IPS DF 4.7 (cell line): Measurements from ENCODE around the gene IPP.
"Not testable (repeated sequence)": the region's sequence is repeated elsewhere in the genome, so short reads cannot be mapped to it uniquely, and the experiment has no call there.

Source experiments
- DNase-seq: peaks from one replicate; pipeline ENCODE4 v3.0.0-alpha.2; 2013; ENCODE audit warnings: low spot score; ENCODE audit errors: extremely low read depth

The IPP gene

GRCh38 chr1:45750298-45751038 lies at the start of gene IPP:
Gene IPP (minus strand): TSS chr1:45750653. CDS start chr1:45746411, 4,242 bp downstream.
- peak; percentile 81 for DNase-seq

DNA sequence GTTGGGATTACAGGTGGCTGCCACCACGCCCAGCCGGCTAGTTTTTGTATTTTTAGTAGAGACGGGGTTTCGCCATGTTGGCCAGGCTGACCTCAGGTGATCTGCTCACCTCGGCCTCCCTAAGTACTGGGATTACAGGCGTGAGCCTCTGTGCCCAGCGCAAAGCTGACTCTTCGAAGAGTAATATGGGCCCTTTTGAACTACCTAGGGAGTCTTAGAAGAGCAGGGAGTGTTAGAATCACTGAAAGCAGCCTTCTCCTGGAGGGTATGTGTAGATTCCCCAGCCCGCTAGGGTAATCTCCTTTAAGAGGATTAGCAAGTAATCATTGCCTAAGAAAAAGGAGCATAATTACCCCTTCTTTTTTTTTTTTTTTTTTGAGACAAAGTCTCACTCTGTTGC lies 46.5 kb upstream of the IPP start:
- DNase-seq = no peak

DNA sequence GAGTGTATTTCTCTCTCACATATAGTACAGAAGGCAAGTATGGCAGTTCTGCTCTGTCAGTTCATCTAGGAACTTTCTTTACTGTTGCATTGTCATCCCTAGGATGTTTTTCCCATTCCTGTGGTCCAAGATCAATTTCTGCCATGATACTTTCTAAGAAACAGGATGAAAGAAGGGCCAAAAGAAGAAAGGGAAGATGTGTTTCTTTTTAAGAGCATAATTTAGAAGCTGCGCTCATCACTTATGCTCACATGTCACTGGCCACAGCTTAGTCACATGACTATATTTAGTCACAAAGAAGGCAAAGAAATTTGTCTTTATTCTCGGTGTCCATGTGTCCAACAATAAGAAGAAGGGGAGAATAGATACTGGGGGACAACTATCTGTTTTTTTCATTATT lies 45.9 kb upstream of the IPP start:
- DNase-seq = no peak

DNA sequence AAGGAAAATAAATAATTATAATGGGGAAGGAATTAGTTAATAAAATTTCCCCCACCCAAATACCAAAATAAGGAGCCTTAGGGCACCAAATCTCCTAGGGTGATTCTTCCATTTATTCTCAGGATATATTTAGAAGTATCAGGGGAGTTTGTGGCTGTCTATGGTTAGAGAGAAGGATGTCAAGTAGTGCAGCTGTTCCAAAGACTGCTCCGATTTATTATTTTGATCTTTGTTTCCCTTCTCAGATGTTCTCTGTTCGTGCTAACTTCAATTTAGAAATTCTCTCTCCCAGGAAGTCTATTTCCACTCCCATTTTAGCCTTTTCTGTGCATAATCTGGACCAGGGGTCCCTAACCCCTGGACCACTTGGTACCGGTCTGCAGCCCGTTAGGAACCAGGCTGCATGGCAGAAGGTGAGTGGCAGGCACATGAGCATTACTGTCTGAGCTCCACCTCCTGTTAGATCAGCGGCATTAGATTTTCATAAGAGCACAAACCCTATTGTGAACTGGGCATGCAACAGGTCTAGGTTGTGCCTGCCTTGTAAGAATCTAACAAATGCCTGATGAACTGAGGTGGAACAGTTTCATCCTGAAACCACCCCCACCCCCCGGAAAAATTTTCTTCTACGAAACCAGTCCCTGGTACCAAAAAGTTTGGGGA lies 43.6 kb upstream of the IPP start:
- DNase-seq = no peak

DNA sequence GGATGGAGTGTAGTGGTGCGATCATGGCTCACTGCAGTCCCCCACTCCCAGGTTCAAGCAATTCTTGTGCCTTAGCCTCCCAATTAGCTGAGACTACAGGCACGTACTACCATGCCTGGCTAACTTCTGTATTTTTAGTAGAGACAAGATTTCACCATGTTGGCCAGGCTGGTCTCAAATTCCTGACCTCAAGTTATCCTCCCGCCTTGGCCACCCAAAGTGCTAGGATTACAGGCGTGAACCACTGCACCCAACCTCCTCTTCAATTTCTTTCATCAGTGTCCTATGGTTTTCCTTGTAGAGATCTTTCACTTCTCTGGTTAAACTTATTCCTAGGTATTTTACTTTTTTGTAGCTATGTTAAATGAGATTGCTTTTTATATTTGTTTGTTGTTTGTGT lies 42.3 kb upstream of the IPP start:
- no peak for DNase-seq

DNA sequence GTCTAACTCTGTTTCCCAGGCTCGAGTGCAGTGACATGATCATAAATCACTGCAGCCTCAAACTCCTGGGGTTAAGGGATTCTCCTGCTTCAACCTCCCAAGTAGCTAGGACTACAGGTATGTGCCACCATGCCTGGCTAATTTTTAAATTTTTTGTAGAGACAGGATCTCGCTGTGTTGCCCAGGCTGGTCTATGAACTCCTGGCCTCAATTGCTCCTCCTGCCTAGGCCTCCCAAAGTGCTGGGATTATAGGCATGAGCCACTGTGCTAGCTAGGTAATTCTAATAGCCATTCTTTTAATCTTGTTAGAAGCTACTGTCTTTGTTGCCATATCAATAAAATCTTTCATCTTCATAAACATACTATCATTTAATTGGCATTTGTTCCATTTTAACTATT lies 39.1 kb upstream of the IPP start:
- no peak for DNase-seq

DNA sequence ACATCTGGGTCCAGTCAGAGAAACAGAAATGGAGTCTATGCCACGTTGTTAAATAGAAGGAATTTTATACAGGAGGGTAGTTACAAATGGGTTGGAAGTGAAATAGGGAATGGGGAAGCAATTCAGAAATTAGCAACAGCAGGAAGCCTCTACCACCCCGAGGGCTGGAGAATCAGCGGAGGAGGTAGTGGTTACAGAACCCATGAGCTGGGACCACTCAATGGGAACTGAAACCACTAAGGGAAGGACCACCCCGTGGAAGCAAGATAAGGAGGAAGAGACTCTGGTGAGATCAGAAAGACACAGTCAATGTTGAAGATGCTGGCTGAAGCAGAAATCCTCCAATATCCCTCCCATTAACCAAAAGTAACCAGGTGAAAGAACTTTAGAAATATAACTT lies 37.5 kb upstream of the IPP start:
- DNase-seq = no peak

DNA sequence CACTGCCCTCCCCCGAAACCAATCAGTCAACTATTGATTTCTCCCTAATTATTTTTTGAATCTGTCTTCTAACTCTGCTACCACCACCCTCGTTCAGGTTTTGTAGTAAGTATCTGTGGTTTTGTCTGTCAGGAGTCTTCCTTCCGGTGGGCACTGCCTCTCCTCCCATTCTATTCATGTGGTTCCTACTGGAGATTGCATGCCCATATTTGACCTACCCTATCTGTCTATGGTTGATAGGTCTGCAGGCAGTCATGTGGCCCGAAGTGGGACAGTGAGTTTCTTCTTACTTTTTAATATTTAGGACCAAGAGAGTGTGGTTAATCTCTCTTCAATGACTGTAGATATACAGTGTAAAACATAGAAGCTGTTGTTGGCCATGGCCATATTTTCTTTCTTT lies 35.1 kb upstream of the IPP start:
- no peak for DNase-seq

GRCh38 chr1:45775794-45776193 lies 25.3 kb upstream of the IPP start:
- no peak for DNase-seq

- no peak for DNase-seq
Observed at GRCh38 chr1:45772971-45773370, 22.5 kb upstream of the IPP start.

DNA sequence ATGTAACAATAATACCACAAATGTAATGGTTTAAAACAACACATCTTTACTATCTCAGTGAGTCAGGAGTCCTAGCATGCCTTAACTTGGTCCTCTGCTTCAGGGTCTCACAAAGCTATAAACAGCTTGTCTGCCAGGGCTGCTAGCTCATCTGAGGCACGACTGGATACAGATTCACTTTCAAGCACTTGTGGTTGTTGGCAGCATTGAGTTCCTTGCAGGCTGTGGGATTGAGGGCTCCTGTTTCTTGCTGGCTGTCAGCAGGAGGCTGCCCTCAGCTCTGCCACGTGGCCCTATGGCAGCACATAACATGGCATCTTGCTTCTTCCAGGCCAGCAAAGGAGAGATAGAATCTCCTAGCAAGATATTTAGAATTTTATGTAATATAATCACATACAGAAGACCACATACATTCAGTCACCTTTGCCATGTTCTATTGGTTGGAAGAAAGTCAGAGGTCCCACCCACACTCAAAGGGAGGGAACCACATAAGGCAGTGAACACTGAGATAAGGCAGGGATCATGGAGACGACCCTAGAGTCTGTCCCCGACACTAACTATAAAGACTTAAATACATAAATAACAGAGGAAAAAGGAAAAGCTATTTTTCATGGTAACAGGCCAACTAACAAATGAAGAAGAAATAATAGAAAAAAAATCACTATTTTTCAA lies 18.9 kb upstream of the IPP start:
- DNase-seq = no peak

DNA sequence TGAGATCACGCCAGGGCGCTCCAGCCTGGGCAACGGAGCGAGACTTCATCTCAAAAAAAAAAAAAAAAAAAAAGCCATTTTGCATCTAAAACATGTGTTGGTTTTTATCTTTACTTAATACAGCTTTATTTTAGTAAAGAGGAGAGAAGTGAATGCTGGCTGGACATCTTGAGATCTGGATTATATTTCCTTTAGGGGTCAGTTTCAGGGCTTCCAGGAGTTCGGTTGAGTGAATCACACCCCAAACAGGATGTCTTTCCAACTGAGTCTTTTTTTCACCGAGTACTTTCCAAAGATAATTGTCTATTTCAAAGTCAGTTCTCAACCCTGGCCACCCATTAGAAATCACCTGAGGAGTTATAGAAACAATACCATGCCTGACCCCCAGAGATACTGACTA lies 16.6 kb upstream of the IPP start:
- DNase-seq = no peak

GRCh38 chr1:45765999-45766792 lies 15.7 kb upstream of the IPP start:
- DNase-seq = no peak

GRCh38 chr1:45762291-45762690 lies 11.8 kb upstream of the IPP start:
- DNase-seq = no peak

- DNase-seq = no peak
Observed at GRCh38 chr1:45755697-45756096, 5.2 kb upstream of the IPP start.

- no peak for DNase-seq
Observed at GRCh38 chr1:45753248-45754037, 3.0 kb upstream of the IPP start.

DNA sequence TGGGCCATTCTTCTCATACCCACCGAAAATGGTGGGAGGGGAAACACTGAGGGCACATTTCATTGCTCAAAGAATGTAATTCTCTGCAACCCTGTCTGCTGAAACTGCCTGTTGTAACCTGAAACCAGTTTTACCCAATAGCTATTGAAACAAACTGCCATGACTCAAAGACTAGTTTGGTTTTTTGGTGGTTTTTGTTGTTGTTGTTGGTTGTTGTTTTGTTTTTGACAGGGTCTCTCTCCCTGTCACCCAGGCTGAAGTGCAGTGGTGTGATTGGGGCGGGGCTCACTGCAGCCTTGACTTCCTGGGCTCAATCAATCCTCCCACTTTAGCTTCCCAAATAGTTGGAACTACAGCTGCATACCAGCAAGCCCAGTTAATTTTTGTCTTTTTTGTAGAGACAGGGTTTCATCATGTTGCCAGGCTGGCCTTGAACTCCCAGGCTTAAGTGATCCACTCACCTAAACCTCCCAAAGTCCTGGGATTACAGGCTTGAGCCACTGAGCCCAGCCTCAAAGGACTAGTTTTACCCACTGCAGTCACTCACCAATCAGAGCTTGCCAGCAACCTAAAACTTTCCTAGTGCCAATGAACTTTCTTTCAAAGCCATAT lies 2.1 kb upstream of the IPP start:
- no peak for DNase-seq

DNA sequence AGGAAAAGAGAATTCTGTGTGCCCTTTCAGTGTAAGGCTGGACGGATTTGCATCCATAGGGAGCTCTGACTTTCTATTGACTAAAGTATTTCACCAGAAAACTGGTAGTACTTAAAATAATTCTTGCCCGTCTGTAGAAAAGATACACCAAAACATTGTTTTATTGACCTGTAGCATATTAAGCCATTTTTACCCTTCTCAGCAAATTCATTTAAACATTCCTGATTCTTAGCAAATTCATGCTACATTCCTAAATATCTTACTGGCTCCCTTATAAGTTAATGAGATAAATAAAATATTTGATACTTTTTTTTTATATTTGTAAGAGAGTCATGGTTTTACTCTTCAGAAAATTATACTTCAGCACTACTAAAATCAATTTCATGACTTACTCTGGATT lies 1.6 kb upstream of the IPP start:
- DNase-seq = no peak

GRCh38 chr1:45751039-45751838 lies 786 bp upstream of the IPP start:
- DNase-seq = not testable (repeated sequence)

DNA sequence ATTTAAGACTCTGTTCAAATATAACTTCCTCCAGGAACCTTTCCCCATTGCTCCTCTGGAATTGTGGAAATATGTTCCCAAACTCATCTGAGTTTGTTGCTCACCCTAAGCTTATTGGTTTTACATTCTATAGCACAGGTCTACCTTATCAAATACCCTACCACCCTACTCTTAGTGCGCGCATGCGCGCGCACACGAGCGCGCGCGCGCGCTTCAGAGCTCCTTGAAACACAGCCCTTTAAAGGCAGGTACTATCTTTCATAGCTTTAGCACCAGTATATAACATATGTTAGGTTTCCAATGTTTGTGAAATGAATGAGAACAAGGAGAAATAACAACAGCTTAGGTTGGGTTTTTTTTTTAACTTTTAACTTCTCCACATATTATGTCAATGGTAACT lies 3.5 kb downstream of the IPP start:
- no peak for DNase-seq
